ENCODE measurements around the gene U2AF1L4.

Gene U2AF1L4

GRCh38 chr19:35741203-35741515, 4.1 kb downstream of the U2AF1L4 start:
- Mint-ChIP-seq H3K36me3 (peaks cover 82% of the 10 kb centered on the region), H3K27ac (peak overlapping the region; percentile 94), H3K9me3 (no peaks in the 10 kb centered on the region), H3K4me3 (peak overlapping the region; percentile 94), H3K4me1 (peaks cover 69% of the 10 kb centered on the region)
- DNase-seq (ENCODE audit: low spot score in 2 of 2) (no peak), ATAC-seq (no peak)

DNA sequence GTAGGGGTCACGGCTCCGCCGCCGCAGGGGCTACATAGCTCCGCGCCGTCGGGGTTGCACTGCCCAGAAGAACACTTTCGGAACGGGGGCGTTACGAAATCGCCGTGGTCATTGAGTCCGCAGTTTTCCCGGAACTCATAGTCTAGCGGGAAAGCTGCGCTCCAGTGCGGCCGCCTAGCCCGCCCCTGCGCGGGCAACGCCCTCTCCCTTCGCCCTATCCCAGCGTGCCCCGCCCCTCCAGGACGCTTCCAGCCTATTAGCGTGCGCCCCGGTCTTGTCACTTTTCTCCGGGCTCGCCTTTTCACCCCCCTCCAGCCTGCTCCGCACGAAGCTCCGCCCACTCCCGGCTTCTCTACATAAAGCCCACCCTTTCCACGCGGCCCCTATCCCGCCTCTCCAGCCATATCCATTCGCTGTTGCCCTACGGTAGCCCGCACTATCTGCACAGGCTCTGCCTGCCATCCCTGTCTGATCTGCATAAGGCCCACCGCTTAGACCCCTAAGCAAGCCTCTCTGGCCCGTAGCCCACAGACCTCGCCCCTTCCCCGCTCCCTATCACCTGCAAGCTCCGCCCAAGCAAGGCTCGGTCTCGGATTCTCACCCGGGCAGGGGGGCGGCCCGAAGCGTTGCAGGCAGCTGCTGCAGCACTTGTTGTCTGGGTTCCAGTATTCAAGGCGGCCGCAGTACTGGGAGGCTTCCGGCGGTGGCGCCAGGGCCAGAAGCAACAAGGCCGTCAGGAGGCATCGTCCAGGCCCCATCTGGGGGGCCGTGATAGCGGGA, 4.6 kb downstream of the U2AF1L4 start:
- H3K4me1 Mint-ChIP-seq: peaks cover 67% of the 10 kb centered on the region
- ATAC-seq (peak; percentile 78), DNase-seq (ENCODE audit: low spot score in 2 of 2) (peak; percentile 87 to 98)
- peak overlapping the region; percentile 94 for H3K27ac Mint-ChIP-seq
- H3K36me3 Mint-ChIP-seq: peaks cover 88% of the 10 kb centered on the region
- no peaks in the 10 kb centered on the region for H3K9me3 Mint-ChIP-seq
- peak overlapping the region; percentile 94 for H3K4me3 Mint-ChIP-seq

- peaks cover 66% of the 10 kb centered on the region for H3K4me1 Mint-ChIP-seq
- peak; percentile 11 for ATAC-seq
- DNase-seq (ENCODE audit: low spot score in 2 of 2): no peak
- peaks cover 88% of the 10 kb centered on the region for H3K36me3 Mint-ChIP-seq
- no peaks in the 10 kb centered on the region for H3K9me3 Mint-ChIP-seq
- H3K27ac Mint-ChIP-seq: peak overlapping the region; percentile 94
- peak overlapping the region; percentile 94 for H3K4me3 Mint-ChIP-seq
Observed at GRCh38 chr19:35740108-35740422, 5.2 kb downstream of the U2AF1L4 start.

- H3K4me1 Mint-ChIP-seq: peaks cover 66% of the 10 kb centered on the region
- H3K9me3 Mint-ChIP-seq: no peaks in the 10 kb centered on the region
- H3K27ac Mint-ChIP-seq: peak overlapping the region; percentile 67
- H3K4me3 Mint-ChIP-seq: peak overlapping the region; percentile 94
- DNase-seq (ENCODE audit: low spot score in 2 of 2) (no peak), ATAC-seq (no peak)
- peaks cover 88% of the 10 kb centered on the region for H3K36me3 Mint-ChIP-seq
Observed at GRCh38 chr19:35739275-35740107, 5.7 kb downstream of the U2AF1L4 start.

DNA sequence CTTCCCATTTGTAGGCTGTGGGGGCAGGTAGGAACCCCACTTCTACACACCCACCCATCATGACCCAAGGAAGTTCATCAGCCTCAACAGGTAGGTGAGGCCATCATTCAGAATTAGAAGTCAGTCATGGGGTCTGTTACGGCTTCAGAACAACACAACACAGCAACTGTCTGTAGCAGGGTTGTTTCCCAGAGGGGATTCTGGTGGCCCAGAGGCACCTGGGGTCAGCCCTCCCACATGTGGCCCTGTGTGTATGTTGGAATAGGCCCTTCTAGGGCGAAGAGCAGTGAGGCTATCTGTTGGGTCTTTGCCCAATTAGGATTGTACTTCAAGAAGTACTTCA, 6.4 kb downstream of the U2AF1L4 start:
- peaks cover 92% of the 10 kb centered on the region for H3K36me3 Mint-ChIP-seq

GRCh38 chr19:35738021-35738886, 7.0 kb downstream of the U2AF1L4 start:
- H3K36me3 Mint-ChIP-seq: peaks cover 98% of the 10 kb centered on the region
- DNase-seq (ENCODE audit: low spot score in 2 of 2) (no peak), ATAC-seq (no peak)
- peaks cover 63% of the 10 kb centered on the region for H3K4me1 Mint-ChIP-seq
- H3K9me3 Mint-ChIP-seq: no peaks in the 10 kb centered on the region
- peak overlapping the region; percentile 81 for H3K27ac Mint-ChIP-seq
- peak overlapping the region; percentile 94 for H3K4me3 Mint-ChIP-seq

More for the DNA sequence above, 6.4 kb downstream of the U2AF1L4 start:
- H3K4me3 Mint-ChIP-seq: peak overlapping the region; percentile 94
- peak overlapping the region; percentile 67 for H3K27ac Mint-ChIP-seq
- peaks cover 66% of the 10 kb centered on the region for H3K4me1 Mint-ChIP-seq
- ATAC-seq (no peak), DNase-seq (ENCODE audit: low spot score in 2 of 2) (no peak)
- H3K9me3 Mint-ChIP-seq: no peaks in the 10 kb centered on the region

GRCh38 chr19:35736913-35737886, 8.0 kb downstream of the U2AF1L4 start:
- H3K36me3 Mint-ChIP-seq: peaks cover 99% of the 10 kb centered on the region
- H3K9me3 Mint-ChIP-seq: no peaks in the 10 kb centered on the region
- no peak for ATAC-seq
- no peak overlapping the region for H3K4me3 Mint-ChIP-seq
- peak overlapping the region; percentile 81 for H3K27ac Mint-ChIP-seq
- H3K4me1 Mint-ChIP-seq: peaks cover 54% of the 10 kb centered on the region
- DNase-seq (ENCODE audit: low spot score in 2 of 2): no peak

- Mint-ChIP-seq H3K9me3 (no peaks in the 10 kb centered on the region), H3K4me3 (no peak overlapping the region), H3K36me3 (peaks cover 100% of the 10 kb centered on the region), H3K4me1 (peaks cover 57% of the 10 kb centered on the region), H3K27ac (peak overlapping the region; percentile 81)
- ATAC-seq (no peak), DNase-seq (ENCODE audit: low spot score in 2 of 2) (no peak)
Observed at GRCh38 chr19:35734889-35735288, 10.3 kb downstream of the U2AF1L4 start.

DNA sequence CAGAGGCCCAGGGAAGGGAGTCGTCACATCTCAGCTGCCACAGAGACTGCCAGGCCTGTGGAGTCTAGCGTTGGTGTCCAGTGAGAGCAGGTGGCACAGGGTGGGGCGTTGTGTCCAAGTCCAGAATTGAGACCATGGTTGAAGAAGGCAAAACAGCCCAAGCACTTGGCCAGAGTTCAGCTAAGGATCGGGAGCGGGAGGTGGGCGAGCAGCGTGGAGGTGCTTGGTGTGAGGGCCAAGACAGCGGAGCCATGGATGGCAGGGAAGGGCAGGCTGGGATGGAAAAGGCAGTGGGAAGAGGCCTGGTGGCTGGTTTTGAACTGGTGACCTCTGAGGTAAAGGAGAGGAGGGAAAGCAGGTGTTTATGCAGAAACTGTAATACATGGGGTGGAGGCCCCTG, 10.9 kb downstream of the U2AF1L4 start:
- Mint-ChIP-seq H3K4me3 (no peak overlapping the region), H3K36me3 (peaks cover 100% of the 10 kb centered on the region), H3K4me1 (peaks cover 51% of the 10 kb centered on the region), H3K9me3 (no peaks in the 10 kb centered on the region), H3K27ac (peak overlapping the region; percentile 81)
- DNase-seq (ENCODE audit: low spot score in 2 of 2) (no peak), ATAC-seq (no peak)

GRCh38 chr19:35733180-35734125, 11.8 kb downstream of the U2AF1L4 start:
- Mint-ChIP-seq H3K36me3 (peaks cover 100% of the 10 kb centered on the region), H3K27ac (peak overlapping the region; percentile 81), H3K9me3 (no peaks in the 10 kb centered on the region), H3K4me3 (no peak overlapping the region), H3K4me1 (peaks cover 43% of the 10 kb centered on the region)
- DNase-seq (ENCODE audit: low spot score in 2 of 2): no peak
- ATAC-seq: no peak

GRCh38 chr19:35732540-35733179, 12.6 kb downstream of the U2AF1L4 start:
- peaks cover 100% of the 10 kb centered on the region for H3K36me3 Mint-ChIP-seq
- H3K27ac Mint-ChIP-seq: peak overlapping the region; percentile 29
- DNase-seq (ENCODE audit: low spot score in 2 of 2): no peak
- H3K4me1 Mint-ChIP-seq: peaks cover 41% of the 10 kb centered on the region
- ATAC-seq: no peak
- no peak overlapping the region for H3K4me3 Mint-ChIP-seq
- no peaks in the 10 kb centered on the region for H3K9me3 Mint-ChIP-seq

GRCh38 chr19:35731779-35732405, 13.3 kb downstream of the U2AF1L4 start:
- no peak for ATAC-seq
- Mint-ChIP-seq H3K4me1 (peaks cover 36% of the 10 kb centered on the region), H3K9me3 (no peaks in the 10 kb centered on the region), H3K4me3 (no peak overlapping the region), H3K36me3 (peaks cover 100% of the 10 kb centered on the region), H3K27ac (peak overlapping the region; percentile 29)
- DNase-seq (ENCODE audit: low spot score in 2 of 2): no peak

DNA sequence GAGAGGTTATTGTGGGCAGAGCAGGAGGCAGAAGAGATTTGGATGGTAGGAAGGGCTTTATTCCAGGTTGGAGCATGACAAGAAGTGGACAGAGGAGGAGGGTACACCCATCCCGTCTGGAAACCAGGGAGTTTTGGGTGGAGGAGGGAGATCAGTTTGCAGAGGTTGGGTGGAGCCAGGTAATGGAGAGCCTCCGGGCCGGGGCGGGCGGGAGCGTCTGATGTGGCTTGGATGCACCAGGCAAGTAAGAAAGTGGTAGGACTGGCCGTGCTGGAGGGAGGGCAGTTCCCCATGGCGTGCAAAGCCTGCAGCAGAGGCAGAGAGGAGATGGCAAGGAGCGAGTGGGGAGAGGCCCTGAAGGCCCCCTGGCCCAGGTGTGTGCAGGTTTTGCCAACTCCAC, 13.9 kb downstream of the U2AF1L4 start:
- Mint-ChIP-seq H3K4me3 (no peak overlapping the region), H3K36me3 (peaks cover 100% of the 10 kb centered on the region), H3K9me3 (no peaks in the 10 kb centered on the region), H3K27ac (peak overlapping the region; percentile 64), H3K4me1 (peaks cover 31% of the 10 kb centered on the region)
- ATAC-seq: no peak
- no peak for DNase-seq (ENCODE audit: low spot score in 2 of 2)

All from stimulated activated effector memory CD8-positive, alpha-beta T cell treated with anti-CD3 and anti-CD28 coated beads, Interleukin-12 subunit alpha, Interleukin-12 subunit beta, amount 100 ng/mL, for 72 hours (primary cell).